OCI-LY7 (cell line): ENCODE results near the gene CHD5.

Experiments
- CTCF ChIP-seq: fragments of 200-600 bp; sonication (generic); conservative IDR thresholded peaks from 2 replicates; pipeline ENCODE4 v1.5.1; 2014; ENCODE audit warnings: mild to moderate bottlenecking, antibody characterized with exemption, low read length, moderate library complexity, mixed read lengths
- EZH2phosphoT487 ChIP-seq: fragments of 200-600 bp; sonication (generic); IDR thresholded peaks from 2 replicates; pipeline ENCODE4 v1.6.1; 2018; ENCODE audit warnings: low read depth, borderline replicate concordance, mild to moderate bottlenecking, mixed run types, antibody characterized with exemption, low read length, moderate library complexity, mixed read lengths

DNA sequence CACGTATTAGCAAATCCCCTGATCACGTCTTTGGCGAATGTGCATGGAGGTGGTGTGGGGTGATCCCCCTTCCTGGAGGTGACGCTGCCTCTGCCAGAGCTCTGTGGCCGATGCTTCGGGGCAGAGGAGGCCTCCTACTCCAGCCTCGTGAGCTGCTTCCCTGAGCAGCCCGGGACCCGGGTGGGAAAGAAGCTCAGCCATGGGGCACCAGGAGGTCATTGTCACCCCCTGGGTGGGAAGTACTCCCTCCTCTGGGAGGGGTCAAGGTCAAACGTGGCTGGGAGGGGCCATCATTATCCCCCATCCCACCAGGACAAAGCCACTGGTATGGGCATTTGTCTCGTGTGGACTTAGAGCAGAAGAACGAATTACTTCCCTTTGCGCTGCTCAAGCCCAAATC is 93.8 kb downstream of the CHD5 start:
- TF ChIP-seq CTCF (no peak), EZH2phosphoT487 (no peak)
